GM18867 (cell line): ENCODE results near the gene SIPA1L3.

Experiments used
- ATAC-seq: cut with Tn5 transposase; IDR thresholded peaks from one replicate; pipeline ENCODE4 v1.9.1; 2021; ENCODE audit warnings: mild to moderate bottlenecking, moderate library complexity; ENCODE audit not compliant: unreplicated experiment

Gene SIPA1L3

DNA sequence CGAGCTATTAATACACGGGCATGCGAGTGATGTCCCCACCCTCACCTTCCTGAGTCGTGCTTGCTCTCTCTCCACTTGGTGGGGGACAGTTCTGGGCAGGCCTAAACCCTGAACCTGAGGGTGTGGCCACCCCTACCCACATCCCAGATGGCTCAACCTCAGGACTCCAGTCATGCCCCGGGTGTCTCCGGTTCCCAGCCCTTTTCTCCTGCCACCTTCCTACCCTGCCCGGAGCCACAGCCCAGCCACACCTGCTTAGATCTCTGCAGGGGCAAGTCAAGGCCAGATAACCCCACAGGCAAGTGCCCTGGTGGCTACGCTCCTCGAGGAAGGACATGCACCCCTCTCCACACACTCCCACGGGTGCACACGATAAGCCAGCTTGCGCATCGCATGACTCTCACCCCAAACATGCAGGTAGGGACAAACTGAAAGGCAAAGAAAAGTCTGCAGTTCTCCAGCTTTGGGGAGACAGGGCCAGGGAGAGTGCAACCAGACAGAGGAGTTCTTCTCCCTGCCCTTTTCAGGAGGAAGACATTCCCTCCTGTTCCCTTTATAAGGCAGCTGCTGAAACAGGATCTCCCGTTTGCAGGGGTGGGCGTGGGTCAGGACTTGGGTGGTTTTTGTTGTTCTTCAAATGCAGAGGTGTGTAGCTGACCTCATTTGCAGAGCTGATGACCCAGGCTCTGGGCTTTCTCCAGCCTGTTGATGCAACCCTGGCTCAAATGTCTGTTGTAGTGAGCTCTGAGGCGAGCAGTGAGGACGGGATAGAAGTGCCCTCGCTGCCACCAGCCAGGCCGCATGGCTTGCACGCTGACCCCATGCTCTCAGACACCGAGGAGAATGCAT is 228.4 kb downstream of the SIPA1L3 start:
- ATAC-seq: no peak

DNA sequence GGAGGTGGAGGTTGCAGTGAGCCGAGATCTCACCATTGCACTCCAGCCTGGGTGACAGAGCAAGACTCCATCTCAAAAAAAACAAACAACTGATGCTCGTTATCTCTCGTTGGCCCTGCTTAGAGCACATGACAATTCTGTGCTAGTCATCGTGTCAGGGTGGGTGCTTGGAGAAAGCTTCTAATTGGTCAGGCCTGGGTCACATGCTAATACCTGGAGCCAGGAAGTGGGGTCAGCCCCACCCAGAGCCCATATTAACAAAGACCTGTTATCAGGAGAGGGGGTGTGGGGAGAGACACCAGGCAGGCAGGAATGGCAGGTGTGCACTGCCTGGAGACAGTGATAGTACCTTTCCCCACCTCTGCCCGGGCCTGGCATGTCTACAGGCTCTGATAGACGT is 232.1 kb downstream of the SIPA1L3 start:
- ATAC-seq: no peak

DNA sequence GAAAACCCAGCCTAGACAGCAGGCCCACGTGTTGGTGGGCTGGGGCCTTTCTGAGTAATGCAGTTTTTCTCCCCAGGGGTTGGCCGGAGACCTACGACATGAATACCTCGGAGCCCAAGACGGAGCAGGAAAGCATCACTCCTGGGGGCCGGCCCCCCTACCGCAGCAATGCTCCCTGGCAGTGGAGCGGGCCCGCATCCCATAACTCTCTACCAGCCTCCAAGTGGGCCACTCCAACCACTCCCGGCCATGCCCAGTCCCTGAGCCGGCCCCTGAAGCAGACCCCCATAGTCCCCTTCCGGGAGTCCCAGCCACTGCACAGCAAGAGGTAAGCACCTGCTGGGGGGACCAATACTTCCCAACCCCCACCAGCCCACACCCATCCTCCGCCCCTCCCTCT is 234.1 kb downstream of the SIPA1L3 start:
- no peak for ATAC-seq

DNA sequence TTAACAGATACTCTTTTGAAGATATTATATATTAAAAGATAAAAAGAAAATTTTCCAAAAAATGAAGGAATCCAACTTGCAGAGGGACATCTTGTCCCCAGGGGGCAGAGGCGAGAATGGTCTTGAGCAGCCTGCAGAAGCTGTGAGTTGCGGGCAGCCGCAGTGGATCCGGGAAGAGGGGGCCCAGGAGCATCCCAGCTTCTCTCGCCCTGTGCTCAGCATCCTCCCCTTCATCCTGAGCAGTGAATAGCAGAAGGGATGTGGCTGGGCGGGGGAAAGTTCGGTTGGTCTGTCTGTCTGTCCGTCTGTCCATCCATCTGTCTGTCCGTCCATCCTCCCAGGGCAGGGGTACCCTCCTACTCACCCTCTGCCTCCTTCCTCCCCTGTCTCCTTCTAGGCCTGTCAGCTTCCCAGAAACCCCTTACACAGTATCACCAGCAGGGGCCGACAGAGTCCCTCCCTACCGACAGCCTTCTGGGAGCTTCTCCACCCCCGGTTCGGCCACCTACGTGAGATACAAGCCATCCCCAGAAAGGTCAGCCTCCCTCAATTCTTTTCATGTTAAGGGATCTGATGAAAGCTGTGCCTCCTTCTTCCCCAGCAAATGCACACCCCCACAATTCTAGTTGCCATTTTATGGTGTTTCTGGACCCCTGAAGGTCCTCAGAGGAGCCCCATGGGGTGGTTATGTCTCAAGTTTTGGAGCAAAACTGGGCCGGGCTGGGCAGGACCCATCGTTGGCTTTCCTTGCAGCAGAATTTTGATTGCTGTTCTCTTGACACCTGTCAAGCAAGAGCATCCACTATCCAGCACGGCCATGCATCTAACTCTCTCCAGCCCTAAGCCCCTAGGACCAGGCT is 235.4 kb downstream of the SIPA1L3 start:
- no peak for ATAC-seq

DNA sequence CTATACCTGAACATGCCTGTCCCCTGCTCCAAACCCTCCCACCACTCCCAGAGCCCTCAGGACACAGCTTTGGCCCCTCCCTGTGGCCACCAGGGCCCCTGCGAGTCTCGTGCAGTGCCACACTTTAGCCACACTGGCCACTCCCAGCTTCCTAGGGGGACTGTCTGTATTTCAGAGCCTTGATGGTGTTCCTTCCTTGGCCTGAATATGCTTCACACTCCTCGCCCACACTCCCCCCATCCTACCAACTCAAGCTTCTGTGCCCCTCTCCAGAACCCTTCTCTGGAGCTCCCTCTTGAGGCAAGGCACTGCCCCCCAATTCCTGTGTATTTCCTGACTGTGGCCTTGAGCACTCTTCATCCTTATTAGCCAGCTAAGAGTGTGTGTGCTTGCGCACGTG is 236.8 kb downstream of the SIPA1L3 start:
- ATAC-seq: no peak

DNA sequence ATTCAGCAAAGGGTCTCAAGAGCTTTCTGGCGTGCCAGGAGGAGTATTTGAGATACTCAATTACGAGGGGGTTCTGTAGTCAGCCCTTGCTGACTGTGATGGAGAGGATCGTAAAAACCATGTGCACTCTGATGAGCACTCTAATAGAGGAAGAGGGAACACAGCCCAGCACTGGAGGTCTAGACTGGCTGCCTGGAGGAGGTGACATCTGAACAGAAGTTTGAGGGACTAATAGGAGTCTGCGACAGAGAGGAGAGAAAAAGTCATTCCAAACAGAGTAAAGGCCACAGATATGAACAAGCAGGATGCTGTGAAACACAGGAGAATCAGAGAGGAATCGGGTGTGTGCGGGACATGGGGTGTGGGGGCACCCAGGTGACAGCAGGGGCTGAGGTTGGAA is 237.7 kb downstream of the SIPA1L3 start:
- ATAC-seq: no peak

DNA sequence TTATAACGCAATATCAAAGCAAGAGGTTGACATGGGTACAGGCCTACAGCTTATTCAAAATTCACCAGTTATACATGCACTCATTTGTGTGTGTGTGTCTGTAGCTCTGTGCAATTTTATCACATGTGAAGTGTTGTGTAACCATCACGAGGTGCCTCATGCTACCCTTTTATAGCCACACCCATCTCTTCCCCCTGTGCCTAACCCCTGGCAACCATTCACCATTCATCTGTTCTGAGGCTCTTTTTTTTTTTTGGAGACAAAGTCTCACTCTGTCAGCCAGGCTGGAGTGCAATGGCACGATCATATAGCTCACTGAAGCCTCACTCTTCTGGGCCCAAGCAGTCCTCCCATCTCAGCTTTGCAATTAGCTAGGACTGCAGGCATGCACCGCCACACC is 238.6 kb downstream of the SIPA1L3 start:
- ATAC-seq: no peak

DNA sequence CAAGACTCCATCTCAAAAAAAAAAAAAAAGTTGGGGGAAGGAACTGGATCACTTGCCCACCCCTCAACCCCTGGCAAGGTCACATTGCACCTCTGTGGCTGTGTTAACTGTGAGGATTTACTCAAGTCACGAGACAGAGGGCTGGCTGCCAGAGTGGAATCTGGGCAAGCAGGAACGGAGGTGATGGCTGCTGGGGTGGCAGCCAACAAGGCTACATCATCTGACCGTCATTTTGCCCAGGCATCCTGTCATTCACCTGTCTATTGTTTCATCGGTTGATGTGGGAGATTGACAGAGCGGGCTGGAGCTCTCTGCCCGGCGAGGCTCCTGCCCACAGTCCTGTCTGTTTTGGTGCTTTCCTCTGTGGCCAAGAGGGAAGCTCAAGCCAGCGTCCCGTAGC is 241.3 kb downstream of the SIPA1L3 start:
- no peak for ATAC-seq

DNA sequence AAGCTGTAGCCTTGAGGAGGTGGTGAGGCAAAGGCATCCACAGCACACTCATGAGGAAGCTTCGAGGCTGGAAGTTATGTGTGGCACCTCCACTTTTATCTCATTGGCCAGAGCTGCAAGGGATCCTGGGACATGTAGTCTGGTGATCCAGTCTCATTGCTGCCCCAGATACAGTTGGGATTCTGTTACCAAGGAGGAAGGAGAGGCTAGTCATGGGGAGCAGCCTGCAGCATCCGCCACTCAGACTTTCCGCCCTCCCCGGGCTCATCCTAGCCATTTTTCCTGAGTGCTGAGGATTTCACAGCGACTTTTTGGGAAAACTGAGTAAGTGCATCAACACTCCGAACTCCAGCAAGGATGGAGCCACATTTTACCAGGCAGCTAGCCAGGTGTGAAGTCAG is 242.7 kb downstream of the SIPA1L3 start:
- no peak for ATAC-seq

DNA sequence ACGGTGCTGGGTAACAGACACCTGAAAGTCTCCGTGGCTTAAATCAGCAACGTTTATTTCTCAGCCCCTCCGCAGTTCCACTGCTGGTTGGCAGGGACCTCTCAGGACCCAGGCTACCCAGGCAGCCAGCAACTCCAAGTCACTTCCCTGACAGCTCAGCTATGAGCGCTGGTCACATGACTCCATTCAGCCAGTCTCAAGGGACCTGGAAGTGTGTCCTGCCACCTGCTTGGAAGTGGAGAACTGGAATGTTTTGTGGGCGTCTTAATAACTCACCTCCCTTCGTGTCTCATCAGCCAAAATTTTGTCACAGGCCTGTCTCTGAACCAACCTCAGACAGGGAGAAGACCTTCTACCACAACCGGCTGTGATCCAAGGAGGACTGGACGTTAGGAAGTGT is 244.2 kb downstream of the SIPA1L3 start:
- ATAC-seq: no peak

DNA sequence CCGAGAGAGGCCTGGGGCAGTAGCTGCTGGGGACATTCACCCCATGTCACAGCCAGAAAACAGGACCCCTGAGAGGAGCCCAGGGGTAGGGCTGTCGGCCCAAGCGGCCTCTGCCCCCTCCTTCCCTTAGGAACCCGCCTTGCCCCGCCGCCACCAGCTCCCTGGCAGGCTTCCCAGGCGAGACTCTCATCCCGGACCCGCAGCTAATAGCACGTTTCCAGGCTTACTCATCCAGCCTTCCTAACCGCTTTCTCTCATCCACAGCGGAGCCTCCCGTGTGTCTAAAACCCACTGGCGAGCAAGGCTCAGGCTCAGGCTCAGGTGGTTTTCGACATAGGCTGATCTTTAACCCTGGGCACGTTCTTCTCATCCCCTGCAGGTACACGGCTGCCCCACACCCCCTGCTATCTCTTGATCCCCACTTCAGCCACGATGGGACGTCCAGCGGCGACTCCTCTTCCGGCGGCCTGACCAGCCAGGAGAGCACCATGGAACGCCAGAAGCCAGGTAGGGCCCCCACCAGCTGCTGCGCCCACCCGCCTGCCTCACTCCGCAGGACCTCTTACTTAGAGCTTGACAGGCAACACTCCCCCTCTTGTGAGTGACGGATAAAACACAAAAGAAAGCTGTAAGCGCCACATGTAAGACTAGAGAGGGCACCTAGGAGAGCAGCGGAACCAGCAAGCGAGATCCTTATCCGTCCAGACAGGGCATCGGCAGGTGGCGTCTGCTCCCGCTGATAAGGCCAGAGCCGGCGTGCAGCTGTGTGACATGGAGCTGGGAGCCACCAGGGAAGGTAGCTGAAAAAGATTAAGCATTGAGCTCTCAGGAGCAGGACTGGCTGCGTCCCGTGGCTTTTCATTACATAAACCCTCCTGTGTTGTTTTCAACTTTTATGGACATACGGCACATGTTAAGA is 245.7 kb downstream of the SIPA1L3 start:
- no peak for ATAC-seq

DNA sequence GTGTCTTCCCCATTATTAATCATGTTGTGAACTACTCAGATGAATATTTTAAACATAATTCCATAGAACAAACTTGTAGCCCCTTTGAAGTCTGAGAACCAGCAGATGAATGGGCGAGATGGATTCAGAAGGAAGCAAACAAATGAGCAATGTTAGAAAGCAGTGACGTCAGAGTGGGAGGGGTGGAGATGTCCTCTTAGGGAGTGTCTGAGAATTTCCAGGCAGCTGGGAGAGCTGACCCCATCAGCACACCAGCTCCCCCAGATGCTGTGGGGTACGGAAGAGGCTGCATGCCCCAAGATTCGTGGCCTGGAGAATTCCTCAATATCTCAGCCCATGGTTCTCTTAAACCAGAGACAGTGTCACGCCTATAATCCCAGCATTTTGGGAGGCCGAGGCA is 248.4 kb downstream of the SIPA1L3 start:
- no peak for ATAC-seq

DNA sequence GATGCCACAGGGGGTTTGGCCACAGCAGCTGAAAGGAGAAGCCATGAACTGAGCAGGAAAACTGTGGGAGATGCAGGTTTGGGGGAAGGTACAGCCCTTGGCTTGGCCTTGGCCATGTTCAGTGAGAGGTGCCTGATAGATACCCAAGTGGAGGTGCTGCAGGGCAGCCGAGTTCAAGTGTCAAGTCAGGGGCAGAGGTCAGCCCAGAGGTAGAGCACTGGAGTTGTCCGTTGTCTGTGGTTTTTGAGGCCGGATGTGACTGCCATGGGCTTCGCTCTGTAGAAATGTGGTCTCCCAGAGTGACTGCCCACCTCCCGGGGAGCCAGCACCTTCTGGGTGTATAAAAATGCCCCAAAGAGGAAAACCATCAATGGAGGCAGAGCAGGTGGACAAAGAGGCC is 251.7 kb downstream of the SIPA1L3 start:
- ATAC-seq: no peak

DNA sequence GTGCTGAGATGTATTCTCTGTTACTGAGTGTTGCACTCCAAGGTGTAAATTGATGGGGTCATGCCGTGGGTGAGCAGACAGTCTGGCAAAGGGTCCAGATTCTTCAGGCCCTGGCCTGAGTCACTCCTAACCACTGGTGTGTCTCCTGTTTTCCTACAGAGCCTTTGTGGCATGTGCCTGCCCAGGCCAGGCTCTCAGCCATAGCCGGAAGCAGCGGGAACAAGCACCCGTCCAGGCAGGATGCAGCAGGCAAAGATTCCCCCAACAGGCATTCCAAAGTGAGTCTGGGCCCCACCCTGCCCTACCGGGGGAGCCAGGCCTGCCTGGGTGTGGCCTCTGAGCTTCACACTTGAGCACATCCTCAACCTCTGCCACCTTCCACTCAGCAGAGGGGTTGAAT is 255.1 kb downstream of the SIPA1L3 start:
- ATAC-seq: no peak

DNA sequence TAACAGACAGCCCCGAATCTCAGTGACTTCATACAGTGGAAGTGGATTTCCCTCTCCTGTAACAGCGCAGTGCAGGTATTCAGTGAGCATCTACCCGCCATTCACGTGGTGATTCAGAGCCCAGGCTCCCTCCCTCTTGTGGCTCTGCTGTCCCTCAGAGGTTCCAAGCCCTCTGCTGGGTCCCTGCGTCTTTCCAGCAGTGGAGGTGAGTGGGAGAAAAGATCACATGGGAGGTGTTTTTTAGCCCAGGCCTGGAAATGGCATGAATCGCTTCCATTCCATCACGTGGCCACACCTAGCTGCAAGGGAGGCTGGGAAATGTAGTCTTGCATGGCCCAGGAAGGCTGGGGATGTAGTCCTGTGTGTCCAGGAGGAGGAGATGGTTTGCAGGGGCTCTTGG is 255.6 kb downstream of the SIPA1L3 start:
- ATAC-seq: no peak

DNA sequence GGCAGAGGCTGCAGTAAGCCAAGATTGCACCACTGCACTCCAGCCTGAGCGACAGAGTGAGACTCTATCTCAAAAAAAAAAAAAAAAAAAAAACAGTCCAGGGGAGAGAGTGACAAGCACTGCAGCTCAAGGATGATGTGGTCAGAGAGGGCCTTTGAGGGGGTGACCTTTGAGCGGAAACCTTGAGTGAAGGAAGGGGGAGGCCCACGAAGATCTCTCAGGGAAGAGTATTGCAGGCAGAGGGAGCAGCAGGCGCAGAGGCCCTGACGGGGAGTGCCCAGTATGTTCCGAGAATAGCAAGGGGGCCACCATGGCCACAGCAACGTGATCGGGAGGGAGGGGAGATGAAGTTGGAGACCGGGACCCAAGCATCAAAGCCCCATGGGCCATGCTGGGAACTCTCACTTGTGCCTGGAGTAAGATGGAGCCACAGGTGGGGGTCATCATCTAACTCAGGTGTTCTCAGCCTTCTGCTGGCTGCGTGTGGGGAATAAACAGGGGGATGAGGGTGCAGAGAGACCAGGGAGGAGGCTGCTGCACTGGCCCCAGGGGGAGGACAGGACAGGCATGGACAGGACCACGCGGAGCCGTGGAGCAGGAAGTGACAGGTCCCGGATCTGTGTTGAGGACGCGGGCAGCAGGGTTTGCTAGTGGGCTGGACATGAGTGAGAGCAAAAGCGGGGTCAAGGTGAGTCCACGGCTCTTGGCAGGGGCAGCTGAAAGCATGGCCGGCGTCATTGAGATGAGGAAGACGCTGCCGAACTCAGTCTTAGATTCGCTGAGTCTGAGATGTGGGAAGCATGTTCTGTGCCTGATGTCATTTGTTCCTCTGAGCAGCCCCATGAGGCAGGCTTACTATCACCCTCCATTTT is 256.6 kb downstream of the SIPA1L3 start:
- ATAC-seq: no peak

DNA sequence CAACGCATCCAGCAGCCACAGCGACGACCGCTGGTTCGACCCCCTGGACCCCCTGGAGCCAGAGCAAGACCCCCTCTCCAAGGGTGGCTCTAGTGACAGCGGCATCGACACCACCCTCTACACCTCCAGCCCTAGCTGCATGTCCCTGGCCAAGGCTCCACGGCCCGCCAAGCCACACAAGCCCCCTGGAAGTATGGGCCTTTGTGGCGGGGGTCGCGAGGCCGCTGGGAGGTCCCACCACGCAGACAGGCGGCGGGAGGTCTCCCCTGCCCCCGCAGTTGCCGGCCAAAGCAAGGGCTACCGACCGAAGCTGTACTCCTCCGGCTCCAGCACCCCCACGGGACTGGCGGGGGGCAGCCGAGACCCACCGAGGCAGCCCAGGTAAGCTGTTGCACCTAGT is 257.5 kb downstream of the SIPA1L3 start:
- ATAC-seq: no peak

DNA sequence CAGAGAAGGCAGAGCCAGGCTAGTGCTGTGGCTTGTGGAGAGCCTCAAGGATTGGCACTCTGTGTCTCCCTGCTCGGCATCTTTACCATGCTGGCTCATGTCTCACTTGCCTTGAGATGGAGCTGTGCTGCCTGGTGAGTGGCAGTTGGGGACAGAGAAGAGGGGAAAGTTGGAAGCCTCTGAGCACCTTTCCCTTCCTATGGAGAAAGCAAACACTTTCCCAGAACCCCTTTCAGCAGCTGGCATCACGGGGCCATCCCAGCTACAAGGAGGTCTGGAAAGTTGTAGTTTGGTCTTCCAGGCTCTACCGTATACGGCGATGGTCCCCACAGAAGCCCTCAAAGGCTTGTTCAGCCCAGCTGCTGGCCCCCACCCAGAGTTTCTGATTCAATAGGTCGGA is 258.3 kb downstream of the SIPA1L3 start:
- ATAC-seq: no peak

DNA sequence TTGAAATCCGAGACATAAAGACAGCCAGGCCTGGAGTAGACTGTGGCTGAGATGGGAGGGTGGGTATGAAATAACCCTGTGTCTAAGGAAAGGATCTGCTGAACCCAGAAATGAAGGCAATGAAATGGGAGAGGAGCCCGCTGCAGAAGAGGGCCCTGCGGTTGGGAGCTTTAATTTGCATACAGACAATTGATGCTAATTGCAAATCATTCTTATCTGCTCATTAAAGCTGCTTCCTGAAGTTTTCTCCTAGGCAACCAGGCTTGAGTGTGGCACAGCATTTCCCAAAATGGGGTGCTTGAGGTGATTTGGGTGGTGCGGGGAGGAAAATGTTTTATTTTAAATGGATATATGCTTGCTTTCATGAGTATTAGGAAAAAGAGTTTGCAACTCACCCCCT is 261.6 kb downstream of the SIPA1L3 start:
- no peak for ATAC-seq

DNA sequence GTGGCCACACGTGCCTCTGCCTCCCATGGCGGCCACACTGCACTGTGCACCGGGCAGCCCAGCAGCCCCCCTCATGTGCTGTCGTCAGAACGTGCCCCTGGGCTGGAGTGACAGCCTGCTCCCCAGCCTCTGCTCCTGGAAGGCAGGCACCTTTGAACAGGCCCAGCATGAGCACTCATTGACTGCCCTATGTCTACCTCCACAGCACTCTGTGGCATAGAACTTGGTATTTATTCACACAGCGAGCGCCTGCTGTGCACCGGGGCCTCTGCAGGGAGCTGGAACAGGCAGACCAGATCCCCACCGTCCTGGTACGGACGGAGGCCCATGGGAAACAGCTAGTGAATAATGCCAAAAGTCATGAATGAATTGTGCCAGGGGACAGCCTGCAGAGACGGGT is 263.3 kb downstream of the SIPA1L3 start:
- no peak for ATAC-seq
